22Rv1 (cell line): Measurements from ENCODE around the gene LRRC25.

Source experiments
- H3K27ac ChIP-seq: fragments of 450-650 bp; 2 replicates; pipeline ENCODE4 v1.5.1; 2017
- CTCF ChIP-seq: fragments of 450-650 bp; IDR thresholded peaks from 2 replicates; pipeline ENCODE4 v1.5.1; 2017; ENCODE audit warnings: mild to moderate bottlenecking
- ZFX ChIP-seq: fragments of 450-650 bp; IDR thresholded peaks from 2 replicates; pipeline ENCODE4 v1.6.1; 2017; ENCODE audit warnings: antibody characterized with exemption, borderline replicate concordance

The LRRC25 gene

GRCh38 chr19:18421371-18421959 is 24.0 kb upstream of the LRRC25 start:
- TF ChIP-seq CTCF (no peak), ZFX (no peak)
- peak overlapping the region; percentile 90 for H3K27ac ChIP-seq

- H3K27ac ChIP-seq, result peak overlapping the region; percentile 90
- no peak for TF ChIP-seq ZFX
- TF ChIP-seq CTCF, result no peak
Observed at GRCh38 chr19:18420930-18421329, 23.5 kb upstream of the LRRC25 start.

- no peak for TF ChIP-seq ZFX
- TF ChIP-seq CTCF, result peak; percentile 35
- peak overlapping the region; percentile 90 for H3K27ac ChIP-seq
Observed at GRCh38 chr19:18419699-18420460, 22.5 kb upstream of the LRRC25 start.

- peak within 1 kb of the TSS; percentile 90 for H3K27ac ChIP-seq
Observed at GRCh38 chr19:18419195-18419698, 21.8 kb upstream of the LRRC25 start, which contains the start of gene SSBP4. Gene SSBP4 (plus strand): TSS chr19:18419398. CDS start chr19:18419649, 251 bp downstream.

GRCh38 chr19:18418483-18419194 is 21.2 kb upstream of the LRRC25 start:
- peak overlapping the region; percentile 90 for H3K27ac ChIP-seq
- no peak for TF ChIP-seq CTCF
- TF ChIP-seq ZFX, result no peak

More at GRCh38 chr19:18419195-18419698, 21.8 kb upstream of the LRRC25 start, which contains the start of gene SSBP4:
- TF ChIP-seq CTCF (peak; percentile 70), ZFX (no peak)

GRCh38 chr19:18418029-18418482 is 20.6 kb upstream of the LRRC25 start:
- H3K27ac ChIP-seq, result peak overlapping the region; percentile 90
- TF ChIP-seq ZFX (no peak), CTCF (no peak)
